ENCODE measurements around the gene ITGA11.

ITGA11 gene

DNA sequence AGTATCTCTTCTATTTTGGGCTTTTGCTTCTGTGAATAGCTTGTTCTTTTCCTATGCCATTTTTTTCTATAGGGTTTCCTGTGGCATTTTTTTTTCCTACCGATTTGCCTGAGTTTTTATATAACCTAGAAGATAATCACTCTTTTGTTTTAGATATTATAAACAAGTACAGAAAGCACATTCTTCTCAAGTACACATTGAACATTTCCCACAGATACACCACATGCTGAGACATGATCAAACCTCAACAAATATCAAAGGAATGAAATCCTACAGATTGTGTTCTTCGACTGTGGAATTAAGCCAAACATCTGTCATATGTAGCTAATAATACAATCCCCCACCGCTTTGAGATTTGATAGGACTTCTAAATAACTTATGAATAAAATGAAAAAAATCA is 163.6 kb downstream of the ITGA11 start:
- H3K4me1 Mint-ChIP-seq (ENCODE audit: low read depth): no peaks in the 10 kb centered on the region
- H3K36me3 Mint-ChIP-seq: no peaks in the 10 kb centered on the region
- no peaks in the 10 kb centered on the region for H3K9me3 Mint-ChIP-seq (ENCODE audit: low read depth)
- no peak overlapping the region for H3K27ac Mint-ChIP-seq
- no peak overlapping the region for H3K4me3 Mint-ChIP-seq
- peaks cover 7% of the 10 kb centered on the region for H3K27me3 Mint-ChIP-seq

DNA sequence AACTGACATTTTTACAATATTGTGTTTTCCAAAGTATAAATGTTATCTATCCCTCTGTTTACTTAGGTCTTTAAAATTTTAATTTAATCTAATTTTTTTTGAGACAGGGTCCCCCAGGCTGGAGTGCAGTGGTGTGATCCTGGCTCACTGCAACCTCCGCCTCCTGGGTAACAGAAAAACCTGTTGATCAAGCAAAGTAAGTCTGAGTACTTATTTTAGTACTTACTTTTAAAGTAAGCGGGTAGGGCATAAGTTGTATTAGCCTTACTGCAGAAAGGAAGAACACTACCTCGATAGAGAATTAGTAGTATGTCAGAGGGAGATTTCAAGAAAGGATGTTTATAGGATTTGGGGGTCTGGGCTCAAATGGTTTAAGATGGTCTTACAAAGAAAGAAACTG is 166.3 kb downstream of the ITGA11 start:
- Mint-ChIP-seq H3K4me1 (ENCODE audit: low read depth) (no peaks in the 10 kb centered on the region), H3K9me3 (ENCODE audit: low read depth) (no peaks in the 10 kb centered on the region), H3K4me3 (no peak overlapping the region), H3K27ac (no peak overlapping the region), H3K36me3 (no peaks in the 10 kb centered on the region), H3K27me3 (peaks cover 14% of the 10 kb centered on the region)

DNA sequence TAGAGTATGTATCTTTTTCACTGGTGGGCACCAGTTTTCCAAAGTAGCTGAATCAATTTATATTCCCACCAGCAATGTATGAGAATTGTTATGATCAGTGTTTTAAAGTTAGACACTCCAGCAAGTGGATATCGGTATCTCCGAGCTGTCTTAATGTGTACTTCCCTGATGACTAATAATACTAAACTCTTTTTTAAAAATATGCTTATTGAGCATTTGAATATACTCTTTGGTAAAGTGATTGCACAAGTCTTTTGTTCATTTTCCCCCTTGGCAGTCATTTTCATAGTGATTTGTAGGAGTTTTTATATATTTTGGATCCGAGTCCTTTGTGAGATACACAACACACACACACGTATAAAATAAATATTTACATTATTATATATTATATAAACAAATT is 166.9 kb downstream of the ITGA11 start:
- H3K4me1 Mint-ChIP-seq (ENCODE audit: low read depth): no peaks in the 10 kb centered on the region
- no peaks in the 10 kb centered on the region for H3K36me3 Mint-ChIP-seq
- H3K9me3 Mint-ChIP-seq (ENCODE audit: low read depth): no peaks in the 10 kb centered on the region
- H3K27ac Mint-ChIP-seq: no peak overlapping the region
- H3K4me3 Mint-ChIP-seq: no peak overlapping the region
- peaks cover 14% of the 10 kb centered on the region for H3K27me3 Mint-ChIP-seq

DNA sequence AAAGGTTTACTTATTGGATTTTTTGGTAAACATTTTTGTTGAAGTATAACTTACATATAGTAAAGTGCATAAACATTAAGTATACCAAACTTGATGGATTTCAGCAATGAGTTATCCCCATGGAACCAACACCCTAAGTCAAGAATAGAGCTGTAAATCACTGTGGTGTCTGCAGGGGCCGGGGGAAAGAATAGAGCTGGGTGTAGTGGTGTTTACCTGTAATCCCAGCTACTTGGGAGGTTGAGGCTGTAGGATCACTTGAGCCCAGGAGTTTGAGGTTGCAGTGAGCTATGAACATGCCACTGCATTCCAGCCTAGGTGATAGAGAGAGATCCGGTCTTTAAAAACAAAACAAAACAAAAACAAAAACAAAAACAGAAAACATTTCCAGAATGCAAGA is 167.7 kb downstream of the ITGA11 start:
- no peaks in the 10 kb centered on the region for H3K9me3 Mint-ChIP-seq (ENCODE audit: low read depth)
- H3K4me3 Mint-ChIP-seq: no peak overlapping the region

DNA sequence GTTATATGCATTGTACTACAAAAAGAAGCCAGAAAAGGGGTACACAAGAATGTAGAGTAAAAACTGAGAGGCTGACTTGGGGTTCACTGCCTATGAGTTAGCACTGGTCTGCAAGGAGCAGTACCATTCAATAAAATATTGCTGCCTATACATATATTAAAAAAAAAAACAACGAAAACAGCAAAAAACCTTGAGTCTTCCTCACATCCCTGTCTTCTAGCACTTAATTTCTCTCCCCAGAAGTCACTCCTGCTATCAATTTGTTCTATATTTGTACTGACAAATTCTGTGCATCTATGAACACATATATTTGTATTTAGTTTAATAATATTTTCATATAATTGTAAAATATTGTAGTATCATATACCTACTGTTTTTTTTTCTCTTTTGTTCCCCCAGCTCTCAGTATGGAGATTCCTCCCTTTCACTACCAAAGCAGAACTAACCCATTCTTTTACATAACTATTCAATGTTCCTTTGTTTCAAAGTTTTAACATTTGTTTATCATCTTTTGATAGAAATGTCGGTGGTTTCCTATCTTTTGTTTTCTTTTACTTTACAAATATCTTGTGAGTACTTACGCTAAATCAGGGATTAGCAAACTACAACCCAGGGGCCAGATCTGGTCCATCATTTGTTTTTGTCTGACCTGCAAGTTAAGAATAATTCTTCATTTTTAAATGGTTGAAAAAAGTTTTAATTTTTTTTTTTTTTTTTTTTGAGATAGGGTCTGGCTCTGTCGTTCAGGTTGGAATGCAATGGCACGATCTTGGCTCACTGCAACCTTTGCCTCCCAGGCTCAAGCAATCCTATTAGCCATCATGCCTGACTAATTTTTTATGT is 169.2 kb downstream of the ITGA11 start:
- Mint-ChIP-seq H3K4me1 (ENCODE audit: low read depth) (peaks cover 6% of the 10 kb centered on the region), H3K36me3 (no peaks in the 10 kb centered on the region), H3K4me3 (no peak overlapping the region), H3K9me3 (ENCODE audit: low read depth) (no peaks in the 10 kb centered on the region), H3K27ac (no peak overlapping the region), H3K27me3 (peaks cover 13% of the 10 kb centered on the region)

More for the DNA sequence above, 167.7 kb downstream of the ITGA11 start:
- Mint-ChIP-seq H3K4me1 (ENCODE audit: low read depth) (peaks cover 1% of the 10 kb centered on the region), H3K36me3 (no peaks in the 10 kb centered on the region), H3K27ac (no peak overlapping the region), H3K27me3 (peaks cover 14% of the 10 kb centered on the region)

DNA sequence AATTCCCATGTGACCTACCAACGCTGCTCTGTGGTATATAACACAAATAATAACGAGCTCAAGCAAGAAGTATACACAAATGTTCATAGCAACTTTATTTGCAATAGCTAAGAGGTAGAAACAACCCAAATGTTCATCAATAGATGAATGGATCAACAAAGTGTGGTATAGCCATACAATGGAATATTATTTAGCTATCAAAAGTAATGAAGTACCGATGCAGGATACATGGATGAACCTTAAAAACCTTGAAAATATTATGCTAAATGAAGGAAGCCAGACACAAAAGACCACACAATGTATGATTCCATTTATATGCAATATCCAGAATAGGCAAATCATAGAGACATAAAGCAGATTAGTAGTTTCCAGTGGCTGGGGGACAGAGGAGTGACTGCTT is 170.0 kb downstream of the ITGA11 start:
- Mint-ChIP-seq H3K9me3 (ENCODE audit: low read depth) (no peaks in the 10 kb centered on the region), H3K4me1 (ENCODE audit: low read depth) (peaks cover 6% of the 10 kb centered on the region), H3K27me3 (peaks cover 11% of the 10 kb centered on the region), H3K4me3 (no peak overlapping the region), H3K36me3 (no peaks in the 10 kb centered on the region), H3K27ac (no peak overlapping the region)

DNA sequence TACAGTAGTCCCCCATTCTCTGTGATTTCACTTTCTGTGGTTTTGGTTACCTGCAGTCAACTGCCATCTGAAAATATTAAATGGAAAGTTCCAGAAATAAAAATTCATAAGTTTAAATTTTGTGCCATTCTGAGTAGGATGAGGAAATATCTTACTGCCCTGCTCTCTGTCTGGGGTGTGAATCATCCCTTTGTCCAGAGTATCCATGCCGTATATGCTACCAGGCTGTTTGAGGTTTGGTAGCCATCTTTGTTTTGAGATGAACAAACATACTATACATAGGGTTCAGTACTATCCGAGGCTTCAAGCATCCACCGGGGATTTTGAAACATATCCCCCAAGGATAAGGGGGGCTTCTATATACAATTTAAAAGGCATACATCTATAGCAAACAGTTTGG is 170.7 kb downstream of the ITGA11 start:
- Mint-ChIP-seq H3K27me3 (peaks cover 11% of the 10 kb centered on the region), H3K27ac (no peak overlapping the region), H3K4me3 (no peak overlapping the region), H3K9me3 (ENCODE audit: low read depth) (no peaks in the 10 kb centered on the region), H3K36me3 (no peaks in the 10 kb centered on the region), H3K4me1 (ENCODE audit: low read depth) (peaks cover 6% of the 10 kb centered on the region)

DNA sequence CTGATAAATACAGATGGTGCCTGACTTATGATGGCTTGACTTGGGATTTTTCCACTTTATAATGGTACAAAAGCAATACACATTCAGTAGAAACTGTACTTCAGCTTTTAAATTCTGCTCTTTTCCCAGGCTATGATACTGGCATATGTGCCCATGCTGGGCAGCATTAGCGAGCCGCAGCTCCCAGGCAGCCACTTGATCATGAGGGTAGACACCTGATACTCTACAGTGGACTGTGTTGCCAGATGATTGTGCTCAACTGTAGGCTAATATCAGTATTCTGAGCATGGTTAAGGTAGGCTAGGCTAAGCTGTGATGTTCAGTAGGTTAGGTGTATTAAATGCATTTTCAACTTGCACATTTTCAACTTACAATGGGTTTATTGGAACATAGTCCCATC is 172.1 kb downstream of the ITGA11 start:
- H3K4me3 Mint-ChIP-seq: no peak overlapping the region
- H3K27ac Mint-ChIP-seq: no peak overlapping the region
- no peaks in the 10 kb centered on the region for H3K36me3 Mint-ChIP-seq
- peaks cover 6% of the 10 kb centered on the region for H3K4me1 Mint-ChIP-seq (ENCODE audit: low read depth)
- H3K9me3 Mint-ChIP-seq (ENCODE audit: low read depth): no peaks in the 10 kb centered on the region
- H3K27me3 Mint-ChIP-seq: peaks cover 11% of the 10 kb centered on the region

DNA sequence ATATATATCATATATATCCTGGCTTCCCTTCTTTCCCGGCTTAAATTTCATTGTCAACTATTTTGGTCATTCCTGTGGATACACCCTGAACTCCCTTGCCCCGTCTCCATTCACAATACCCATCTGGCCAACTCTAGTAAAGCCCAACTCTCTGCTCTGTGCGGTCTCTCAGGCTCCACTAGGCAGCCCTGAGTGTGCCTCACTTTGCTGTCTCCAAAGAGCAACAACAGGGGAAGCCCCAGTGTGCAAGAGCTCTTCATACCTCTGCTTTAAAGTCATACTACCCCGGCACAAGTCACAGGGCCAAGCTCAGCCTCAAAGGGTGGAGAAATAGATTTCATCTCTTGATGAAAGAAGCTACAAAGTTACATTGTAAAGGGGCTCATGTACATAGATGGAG is 173.3 kb downstream of the ITGA11 start:
- H3K4me3 Mint-ChIP-seq: no peak overlapping the region
- peaks cover 7% of the 10 kb centered on the region for H3K27me3 Mint-ChIP-seq
- no peak overlapping the region for H3K27ac Mint-ChIP-seq
- no peaks in the 10 kb centered on the region for H3K36me3 Mint-ChIP-seq
- H3K9me3 Mint-ChIP-seq (ENCODE audit: low read depth): no peaks in the 10 kb centered on the region
- peaks cover 6% of the 10 kb centered on the region for H3K4me1 Mint-ChIP-seq (ENCODE audit: low read depth)

DNA sequence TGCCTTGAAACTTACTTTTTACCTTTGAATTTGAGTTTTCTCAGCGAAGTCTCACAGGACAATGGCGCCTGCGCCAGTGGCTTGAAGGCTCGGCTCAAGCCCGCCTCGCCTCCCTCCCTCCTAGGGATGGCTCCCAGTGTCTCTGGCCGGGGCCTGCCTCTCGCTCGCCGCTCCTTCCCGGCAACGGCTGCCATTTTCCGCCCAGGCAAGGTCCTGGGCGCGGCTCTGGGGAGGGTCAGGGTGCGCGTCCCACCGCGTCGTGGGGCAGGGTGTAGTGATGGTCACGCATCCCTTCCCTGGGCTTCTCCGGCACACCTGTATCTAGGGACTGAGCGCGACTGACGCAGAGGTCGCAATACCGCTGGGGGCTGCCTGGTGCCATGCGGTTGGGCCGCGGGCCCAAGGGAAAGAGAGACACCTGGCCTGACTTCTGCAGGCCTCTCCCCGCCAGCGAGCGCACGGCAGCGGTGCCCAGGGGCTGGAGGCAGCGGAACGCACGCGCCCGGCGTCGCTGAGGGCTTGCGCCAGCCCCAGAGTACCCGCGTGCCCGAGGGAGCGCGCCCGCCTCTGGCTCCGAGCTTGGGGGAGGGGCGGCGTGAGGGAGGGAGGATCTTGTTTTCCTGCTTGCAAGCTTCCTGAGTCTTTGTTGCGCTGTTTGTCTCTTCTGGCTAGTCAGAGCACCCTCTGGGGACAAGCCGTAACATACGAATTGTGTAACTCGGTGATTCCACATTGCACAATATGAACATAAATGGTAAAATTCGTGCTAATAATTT is 175.1 kb downstream of the ITGA11 start:
- Mint-ChIP-seq H3K27ac (no peak overlapping the region), H3K4me3 (peak overlapping the region; percentile 67), H3K36me3 (no peaks in the 10 kb centered on the region), H3K27me3 (peaks cover 1% of the 10 kb centered on the region), H3K9me3 (ENCODE audit: low read depth) (no peaks in the 10 kb centered on the region), H3K4me1 (ENCODE audit: low read depth) (peaks cover 6% of the 10 kb centered on the region)

DNA sequence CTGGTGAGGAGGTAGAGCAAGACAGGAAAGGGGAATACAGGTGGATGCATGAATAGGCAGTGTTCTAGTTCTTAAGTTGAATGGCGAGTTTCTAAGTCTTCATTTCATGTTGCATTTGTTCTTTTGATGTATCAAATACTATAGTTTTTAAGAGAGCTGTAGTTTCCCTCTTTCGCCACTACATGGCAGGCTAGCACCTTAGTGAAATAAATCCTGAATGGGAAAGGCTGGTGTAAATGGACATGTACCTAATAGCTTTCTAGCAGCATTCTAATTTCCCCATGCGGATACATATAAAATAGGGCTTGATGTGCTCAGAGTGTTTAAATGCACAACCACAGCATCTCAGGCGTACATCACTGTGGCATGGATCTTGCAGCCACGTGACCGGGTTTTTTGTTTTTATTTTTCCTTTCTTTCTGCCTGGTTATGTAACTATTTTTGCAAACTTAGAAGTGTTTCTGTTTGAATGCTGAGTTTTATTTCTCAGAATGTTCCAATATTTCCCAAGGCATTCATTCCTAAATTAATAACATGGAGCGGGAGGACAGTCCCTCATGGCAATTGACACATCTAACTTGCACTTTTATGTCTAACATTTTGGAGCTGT is 178.9 kb downstream of the ITGA11 start:
- H3K36me3 Mint-ChIP-seq: no peaks in the 10 kb centered on the region
- no peaks in the 10 kb centered on the region for H3K4me1 Mint-ChIP-seq (ENCODE audit: low read depth)
- H3K27me3 Mint-ChIP-seq: peaks cover 1% of the 10 kb centered on the region
- H3K27ac Mint-ChIP-seq: no peak overlapping the region
- no peak overlapping the region for H3K4me3 Mint-ChIP-seq
- H3K9me3 Mint-ChIP-seq (ENCODE audit: low read depth): no peaks in the 10 kb centered on the region

DNA sequence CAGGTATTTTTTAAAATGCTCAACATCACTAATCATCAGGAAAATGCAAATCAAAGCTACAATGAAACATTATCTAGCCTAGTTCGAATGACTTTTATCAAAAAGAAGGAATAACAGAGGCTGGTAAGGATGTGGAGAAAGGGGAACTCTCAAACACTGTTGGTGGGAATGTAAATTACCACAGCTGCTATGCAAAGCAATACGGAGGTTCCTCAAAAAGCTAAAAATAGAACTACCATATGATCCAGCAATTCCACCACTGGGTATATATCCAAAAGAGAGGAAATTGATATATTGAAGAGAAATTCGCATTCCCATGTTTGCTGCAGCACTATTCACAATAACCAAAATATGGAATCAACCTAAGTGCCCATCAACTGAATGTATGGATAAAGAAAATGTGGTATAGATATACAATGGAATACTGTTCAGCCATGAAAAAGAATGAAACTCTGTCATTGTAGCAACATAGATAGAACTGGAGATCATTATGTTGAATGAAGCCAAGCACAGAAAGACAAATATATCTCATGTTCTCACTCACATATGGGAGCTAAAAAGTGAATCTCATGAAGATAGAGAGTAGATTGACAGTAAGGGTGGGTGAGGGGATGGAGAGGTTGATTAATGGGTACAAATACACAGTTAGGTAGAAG is 182.8 kb downstream of the ITGA11 start:
- peaks cover 4% of the 10 kb centered on the region for H3K36me3 Mint-ChIP-seq
- no peak overlapping the region for H3K4me3 Mint-ChIP-seq
- H3K9me3 Mint-ChIP-seq (ENCODE audit: low read depth): no peaks in the 10 kb centered on the region
- H3K4me1 Mint-ChIP-seq (ENCODE audit: low read depth): no peaks in the 10 kb centered on the region
- H3K27me3 Mint-ChIP-seq: peaks cover 4% of the 10 kb centered on the region
- H3K27ac Mint-ChIP-seq: no peak overlapping the region

All from activated naive CD8-positive, alpha-beta T cell (primary cell).